ENCODE measurements around the gene PAGE1. TPM values are rescaled to one million over a fixed set of nuclear protein-coding genes. Genes with fewer than 3 reads are reported as not detected.

Gene PAGE1
- total RNA-seq, 1 donor from 2014 or later: not detected

DNA sequence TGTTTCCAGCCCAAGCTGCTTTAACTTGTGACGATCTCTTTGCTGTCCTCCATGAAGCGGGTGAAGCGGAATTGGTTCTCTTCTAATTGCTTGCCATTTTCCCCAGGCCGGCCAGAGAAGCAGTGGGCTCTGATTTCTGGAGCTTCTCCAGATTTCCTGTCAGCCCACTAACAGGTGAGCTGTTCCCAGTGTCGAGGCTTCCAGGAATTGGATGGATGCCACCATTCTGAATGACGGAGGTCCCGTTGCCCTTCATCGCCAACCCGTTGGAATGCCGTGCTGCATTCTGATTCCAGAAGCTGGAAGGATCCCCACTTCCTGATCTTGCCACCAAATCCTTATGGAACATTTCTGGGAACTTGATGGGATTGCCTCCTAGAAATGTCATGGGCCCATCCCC lies 31.0 kb downstream of the PAGE1 start:
- Mint-ChIP-seq H3K4me1 (no peaks in the 10 kb centered on the region), H3K27ac (no peak overlapping the region), H3K4me3 (no peak overlapping the region), H3K36me3 (no peaks in the 10 kb centered on the region), H3K27me3 (ENCODE audit: insufficient read depth, low read depth) (peaks cover 7% of the 10 kb centered on the region), H3K9me3 (peaks cover 10% of the 10 kb centered on the region)
- H3K4me1 ChIP-seq: no peaks in the 10 kb centered on the region
- H3K36me3 ChIP-seq: no peaks in the 10 kb centered on the region
- no peak overlapping the region for H3K27ac ChIP-seq
- H3K9me3 ChIP-seq (ENCODE audit: low read depth): no peaks in the 10 kb centered on the region
- H3K4me3 ChIP-seq: no peak overlapping the region
- H2AFZ ChIP-seq (replicated peaks): no peak overlapping the region
- H4K20me1 ChIP-seq (ENCODE audit: low read depth): no peaks in the 10 kb centered on the region
- no peaks in the 10 kb centered on the region for H3K27me3 ChIP-seq
- H3K4me2 ChIP-seq: no peak overlapping the region
- H3K79me2 ChIP-seq (ENCODE audit: low read depth): no peaks in the 10 kb centered on the region
- H3K9ac ChIP-seq: no peak overlapping the region
- no peak for TF ChIP-seq CTCF (IDR thresholded peaks at IDR 0.05)
- no peak for TF ChIP-seq EZH2phosphoT487 (IDR thresholded peaks at IDR 0.05)
- TF ChIP-seq EZH2 (IDR thresholded peaks at IDR 0.05): no peak
- H3F3A ChIP-seq (ENCODE audit: low read depth): no peaks in the 10 kb centered on the region
- DNase-seq (ENCODE audit: low spot score): no peak

DNA sequence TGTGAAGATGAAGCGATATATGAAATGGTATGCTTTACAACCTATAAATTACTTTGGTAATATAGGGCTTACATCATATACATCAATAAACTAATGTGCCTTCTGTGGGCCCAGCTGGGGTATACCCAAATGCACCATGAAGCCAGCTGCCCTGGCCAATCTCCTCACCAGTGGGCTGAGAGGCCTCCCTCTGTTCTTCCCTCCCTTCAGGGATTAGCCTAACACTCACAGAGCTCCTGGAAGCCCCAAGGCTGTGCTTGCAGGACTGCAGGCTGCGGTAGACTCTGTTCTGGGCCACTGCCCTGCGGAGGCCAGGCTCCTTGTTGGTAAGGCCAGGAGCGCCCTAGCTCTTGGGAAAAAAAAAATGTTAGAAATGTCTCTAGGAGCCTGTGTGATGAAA lies 33.9 kb downstream of the PAGE1 start:
- Histone ChIP-seq H3K4me1 (no peaks in the 10 kb centered on the region), H3K4me3 (no peak overlapping the region), H3K9ac (no peak overlapping the region), H3K27me3 (no peaks in the 10 kb centered on the region), H3K9me3 (ENCODE audit: low read depth) (no peaks in the 10 kb centered on the region), H3K27ac (no peak overlapping the region), H3F3A (ENCODE audit: low read depth) (no peaks in the 10 kb centered on the region), H4K20me1 (ENCODE audit: low read depth) (no peaks in the 10 kb centered on the region), H3K79me2 (ENCODE audit: low read depth) (no peaks in the 10 kb centered on the region), H3K36me3 (no peaks in the 10 kb centered on the region), H2AFZ (replicated peaks) (no peak overlapping the region), H3K4me2 (no peak overlapping the region)
- TF ChIP-seq CTCF (IDR thresholded peaks at IDR 0.05) (no peak), EZH2 (IDR thresholded peaks at IDR 0.05) (no peak), EZH2phosphoT487 (IDR thresholded peaks at IDR 0.05) (no peak)
- H3K9me3 Mint-ChIP-seq: peaks cover 5% of the 10 kb centered on the region
- no peak overlapping the region for H3K27ac Mint-ChIP-seq
- no peak for DNase-seq (ENCODE audit: low spot score)
- no peak overlapping the region for H3K4me3 Mint-ChIP-seq
- peaks cover 3% of the 10 kb centered on the region for H3K27me3 Mint-ChIP-seq (ENCODE audit: insufficient read depth, low read depth)
- no peaks in the 10 kb centered on the region for H3K36me3 Mint-ChIP-seq
- H3K4me1 Mint-ChIP-seq: no peaks in the 10 kb centered on the region

DNA sequence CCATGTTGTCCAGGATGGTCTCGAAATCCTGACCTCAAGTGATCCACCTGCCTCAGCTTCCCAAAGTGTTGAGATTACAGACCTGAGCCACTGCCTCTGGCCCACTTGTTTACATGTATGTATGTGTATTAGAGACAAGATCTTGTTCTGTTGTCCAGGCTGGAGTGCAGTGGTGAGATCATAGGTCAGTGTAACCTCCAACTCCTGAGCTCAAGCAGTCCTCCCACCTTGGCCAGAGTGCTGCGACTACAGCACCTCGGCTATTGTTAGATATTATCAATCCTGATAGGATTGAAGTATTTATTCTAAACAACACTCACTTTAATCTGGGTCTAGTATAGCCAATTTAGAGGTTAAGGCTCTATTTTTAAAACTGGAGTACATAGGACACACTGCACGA lies 36.0 kb downstream of the PAGE1 start:
- H3K9ac ChIP-seq: no peak overlapping the region
- no peaks in the 10 kb centered on the region for H3K4me1 Mint-ChIP-seq
- no peak for DNase-seq (ENCODE audit: low spot score)
- H3F3A ChIP-seq (ENCODE audit: low read depth): no peaks in the 10 kb centered on the region
- H3K79me2 ChIP-seq (ENCODE audit: low read depth): no peaks in the 10 kb centered on the region
- H4K20me1 ChIP-seq (ENCODE audit: low read depth): no peaks in the 10 kb centered on the region
- no peak overlapping the region for H3K4me3 Mint-ChIP-seq
- H3K36me3 Mint-ChIP-seq: no peaks in the 10 kb centered on the region
- H3K9me3 Mint-ChIP-seq: peaks cover 5% of the 10 kb centered on the region
- no peak for TF ChIP-seq EZH2phosphoT487 (IDR thresholded peaks at IDR 0.05)
- TF ChIP-seq EZH2 (IDR thresholded peaks at IDR 0.05): no peak
- TF ChIP-seq CTCF (IDR thresholded peaks at IDR 0.05): no peak
- H2AFZ ChIP-seq (replicated peaks): no peak overlapping the region
- no peaks in the 10 kb centered on the region for H3K36me3 ChIP-seq
- H3K4me2 ChIP-seq: no peak overlapping the region
- H3K4me3 ChIP-seq: no peak overlapping the region
- peaks cover 3% of the 10 kb centered on the region for H3K27me3 Mint-ChIP-seq (ENCODE audit: insufficient read depth, low read depth)
- H3K4me1 ChIP-seq: no peaks in the 10 kb centered on the region
- no peak overlapping the region for H3K27ac Mint-ChIP-seq
- H3K27me3 ChIP-seq: no peaks in the 10 kb centered on the region
- no peaks in the 10 kb centered on the region for H3K9me3 ChIP-seq (ENCODE audit: low read depth)
- no peak overlapping the region for H3K27ac ChIP-seq
